Thyroid gland (tissue), 4 donors: ENCODE data around the gene GRIN2B. TPM values are rescaled to one million over a fixed set of nuclear protein-coding genes. Genes with fewer than 3 reads are reported as not detected.

ENCODE experiments used
- DNase-seq, 2 donors: peaks; one replicate each; pipeline ENCODE4 v3.0.0-alpha.2; 2019
- H3K27ac ChIP-seq, 3 donors: fragments of 200-600 bp; sonication (generic); 1 replicate in 2 of 3; 2 replicates in 1 of 3; pipeline ENCODE4 v1.5.1; 2016 to 2019; ENCODE audit warnings: mild to moderate bottlenecking in 1 of 3, moderate library complexity in 1 of 3
- H3K27me3 ChIP-seq: fragments of 200-600 bp; sonication (generic); one replicate; pipeline ENCODE4 v1.5.1; 2019
- H3K36me3 ChIP-seq, 2 donors: fragments of 200-600 bp; sonication (generic); one replicate each; pipeline ENCODE4 v1.5.1; 2016 to 2019
- H3K4me1 ChIP-seq, 2 donors: fragments of 200-600 bp; sonication (generic); one replicate each; pipeline ENCODE4 v1.5.1; 2017 to 2019
- H3K4me3 ChIP-seq, 3 donors: fragments of 200-600 bp; sonication (generic); replicated peaks in 1 of 3; 1 replicate in 2 of 3; 2 replicates in 1 of 3; pipeline ENCODE4 v1.5.1; 2016; ENCODE audit warnings: mild to moderate bottlenecking in 1 of 3
- H3K9me3 ChIP-seq: fragments of 200-600 bp; sonication (generic); one replicate; pipeline ENCODE4 v1.5.1; 2017
- POLR2A ChIP-seq, 2 donors: fragments of 450-650 bp; IDR thresholded peaks; one replicate each; pipeline ENCODE4 v1.6.1; 2017; ENCODE audit warnings: antibody characterized with exemption in 2 of 2, mild to moderate bottlenecking in 2 of 2, moderate library complexity in 1 of 2
- WGBS, 2 donors: methylation state at CpG; one replicate each; pipeline ENCODE4 v1.1.5; 2017; 5-methylcytosine and 5-hydroxymethylcytosine counted together
- intact Hi-C: fragments of 100-400 bp; cut with DNase I; formaldehyde crosslinking; loops from one replicate; pipeline ENCODE4 v1.15.1; 2023
- total RNA-seq, 4 donors: library from RNA; depleted of rRNA; stranded (reverse); fragments of >200 nt; gene quantifications; one replicate each; pipeline ENCODE4 v1.2.3, GENCODE V29; 2016
- TF ChIP-seq, protein P1 (sequence below), 6 experiments: fragments of 200-600 bp in 3 of 6; fragments of 450-650 bp in 3 of 6; sonication (generic) in 3 of 6; IDR thresholded peaks; one replicate each; pipeline ENCODE4 v1.5.1; 2016 to 2019; ENCODE audit warnings: antibody characterized with exemption in 6 of 6, mild to moderate bottlenecking in 2 of 6, inconsistent platforms in 1 of 6, moderate library complexity in 1 of 6

GRIN2B gene
- total RNA-seq, 4 donors from 2014 or later, result 0.13 to 1.6 (median 0.25) TPM; not detected in 1

GRCh38 chr12:13942826-13943225 is 38.6 kb downstream of the GRIN2B start:
- Histone ChIP-seq H3K4me3 (no peak overlapping the region), H3K27ac (no peak overlapping the region), H3K27me3 (no peaks in the 10 kb centered on the region), H3K4me1 (no peaks in the 10 kb centered on the region), H3K9me3 (no peaks in the 10 kb centered on the region), H3K36me3 (no peaks in the 10 kb centered on the region)
- no peak for TF ChIP-seq POLR2A (IDR thresholded peaks at IDR 0.05)
- TF ChIP-seq, protein P1, sequence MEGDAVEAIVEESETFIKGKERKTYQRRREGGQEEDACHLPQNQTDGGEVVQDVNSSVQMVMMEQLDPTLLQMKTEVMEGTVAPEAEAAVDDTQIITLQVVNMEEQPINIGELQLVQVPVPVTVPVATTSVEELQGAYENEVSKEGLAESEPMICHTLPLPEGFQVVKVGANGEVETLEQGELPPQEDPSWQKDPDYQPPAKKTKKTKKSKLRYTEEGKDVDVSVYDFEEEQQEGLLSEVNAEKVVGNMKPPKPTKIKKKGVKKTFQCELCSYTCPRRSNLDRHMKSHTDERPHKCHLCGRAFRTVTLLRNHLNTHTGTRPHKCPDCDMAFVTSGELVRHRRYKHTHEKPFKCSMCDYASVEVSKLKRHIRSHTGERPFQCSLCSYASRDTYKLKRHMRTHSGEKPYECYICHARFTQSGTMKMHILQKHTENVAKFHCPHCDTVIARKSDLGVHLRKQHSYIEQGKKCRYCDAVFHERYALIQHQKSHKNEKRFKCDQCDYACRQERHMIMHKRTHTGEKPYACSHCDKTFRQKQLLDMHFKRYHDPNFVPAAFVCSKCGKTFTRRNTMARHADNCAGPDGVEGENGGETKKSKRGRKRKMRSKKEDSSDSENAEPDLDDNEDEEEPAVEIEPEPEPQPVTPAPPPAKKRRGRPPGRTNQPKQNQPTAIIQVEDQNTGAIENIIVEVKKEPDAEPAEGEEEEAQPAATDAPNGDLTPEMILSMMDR (IDR thresholded peaks at IDR 0.05), result no peak
- no peak for DNase-seq
- intact Hi-C loops, result no loop called here
- WGBS, 2 donors, result 50 to 55% methylated on average over 3 of the region's 3 CpGs

- DNase-seq, result peak; percentile 32 to 45
- H3K9me3 ChIP-seq, result no peaks in the 10 kb centered on the region
- H3K36me3 ChIP-seq, result no peaks in the 10 kb centered on the region
- H3K27me3 ChIP-seq, result no peaks in the 10 kb centered on the region
- no peak overlapping the region for H3K4me3 ChIP-seq
- no peaks in the 10 kb centered on the region for H3K4me1 ChIP-seq
- no peak overlapping the region for H3K27ac ChIP-seq
- no peak for TF ChIP-seq POLR2A (IDR thresholded peaks at IDR 0.05)
- TF ChIP-seq, protein P1 (IDR thresholded peaks at IDR 0.05), result peak in 3 of 6 experiments; percentile 21 to 40 (median 30)
- intact Hi-C loops, result no loop called here
- WGBS, 2 donors, result 27 to 30% methylated on average over 12 of the region's 12 CpGs
Observed at GRCh38 chr12:13941258-13942249, 39.8 kb downstream of the GRIN2B start.

DNA sequence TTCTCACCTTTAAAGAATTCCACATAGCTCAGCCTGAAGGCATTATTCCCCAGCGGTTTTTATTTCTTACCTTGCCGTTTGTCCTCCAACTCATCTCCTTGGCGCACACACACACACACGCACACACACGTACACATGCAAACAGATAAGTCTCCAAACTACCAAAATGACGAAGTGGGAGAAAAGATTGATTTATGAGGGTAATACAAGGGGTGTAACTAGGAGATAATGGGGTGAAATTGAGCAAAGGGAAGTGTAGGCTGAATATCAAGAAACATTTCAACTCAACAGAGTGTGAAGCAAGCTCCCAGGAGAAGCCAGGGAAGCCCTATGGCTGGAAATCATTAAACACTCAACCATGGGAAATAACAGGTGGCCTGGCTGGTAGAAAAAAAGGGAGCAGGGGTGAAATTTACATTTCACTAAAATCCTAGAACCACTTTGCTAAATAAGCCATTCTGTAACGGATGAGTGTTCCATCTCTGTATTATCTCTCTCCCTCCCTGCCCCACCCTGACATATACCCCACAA is 41.0 kb downstream of the GRIN2B start:
- Histone ChIP-seq H3K27me3 (no peaks in the 10 kb centered on the region), H3K36me3 (no peaks in the 10 kb centered on the region), H3K4me1 (no peaks in the 10 kb centered on the region), H3K4me3 (no peak overlapping the region), H3K9me3 (no peaks in the 10 kb centered on the region), H3K27ac (no peak overlapping the region)
- no peak for DNase-seq
- WGBS, 2 donors, result 86 to 91% methylated on average over 7 of the region's 7 CpGs
- no peak for TF ChIP-seq POLR2A (IDR thresholded peaks at IDR 0.05)
- TF ChIP-seq, protein P1 (IDR thresholded peaks at IDR 0.05), result no peak
- intact Hi-C loops, result no loop called here

DNA sequence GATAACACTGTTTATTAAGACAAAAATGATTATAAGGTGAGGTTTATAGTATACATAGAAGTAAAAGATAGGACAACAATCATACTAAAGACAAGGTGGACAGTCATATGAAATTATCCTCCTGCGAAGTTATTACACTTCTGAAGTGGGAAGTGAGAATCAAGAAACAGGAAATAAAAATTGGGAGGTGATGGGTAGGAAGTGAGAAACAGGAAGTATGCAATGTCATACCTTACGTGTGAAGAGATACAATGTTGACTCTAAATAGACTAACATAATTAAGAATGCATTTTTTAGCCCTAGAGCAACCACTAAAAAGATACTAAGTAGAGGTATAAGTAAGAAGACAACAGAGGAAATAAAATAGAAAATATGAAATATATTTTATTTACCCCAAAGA is 43.7 kb downstream of the GRIN2B start:
- no peak for DNase-seq
- H3K27me3 ChIP-seq, result no peaks in the 10 kb centered on the region
- H3K27ac ChIP-seq, result no peak overlapping the region
- no peaks in the 10 kb centered on the region for H3K36me3 ChIP-seq
- no peaks in the 10 kb centered on the region for H3K4me1 ChIP-seq
- TF ChIP-seq, protein P1 (IDR thresholded peaks at IDR 0.05), result no peak
- no peak for TF ChIP-seq POLR2A (IDR thresholded peaks at IDR 0.05)
- no peak overlapping the region for H3K4me3 ChIP-seq
- H3K9me3 ChIP-seq, result no peaks in the 10 kb centered on the region
- 80 to 86% methylated on average over 2 of the region's 2 CpGs for whole genome bisulfite sequencing, 2 donors
- intact Hi-C loops, result no loop called here

- WGBS, 2 donors, result 47% methylated on average over 2 of the region's 2 CpGs
- Histone ChIP-seq H3K36me3 (no peaks in the 10 kb centered on the region), H3K27ac (no peak overlapping the region), H3K27me3 (no peaks in the 10 kb centered on the region), H3K9me3 (no peaks in the 10 kb centered on the region), H3K4me1 (no peaks in the 10 kb centered on the region), H3K4me3 (no peak overlapping the region)
- no peak for TF ChIP-seq POLR2A (IDR thresholded peaks at IDR 0.05)
- TF ChIP-seq, protein P1 (IDR thresholded peaks at IDR 0.05), result no peak
- no peak for DNase-seq
- intact Hi-C loops, result no loop called here
Observed at GRCh38 chr12:13935169-13935568, 46.2 kb downstream of the GRIN2B start.
